Astrocyte (in vitro differentiated cells and primary cell): Measurements from ENCODE around the gene FER1L5.

ENCODE experiments used
- EZH2 ChIP-seq: IDR thresholded peaks from 2 replicates; pipeline ENCODE4 v1.6.1; 2012; ENCODE audit warnings: mild to moderate bottlenecking, low read length, inconsistent platforms; ENCODE audit not compliant: insufficient read depth
- TF ChIP-seq, protein P1 (sequence below): IDR thresholded peaks from 2 replicates; pipeline ENCODE4 v1.5.1; 2011; ENCODE audit warnings: low read depth, mild to moderate bottlenecking, inconsistent platforms, low read length, moderate library complexity; ENCODE audit not compliant: insufficient read depth

- TF ChIP-seq, protein P1, sequence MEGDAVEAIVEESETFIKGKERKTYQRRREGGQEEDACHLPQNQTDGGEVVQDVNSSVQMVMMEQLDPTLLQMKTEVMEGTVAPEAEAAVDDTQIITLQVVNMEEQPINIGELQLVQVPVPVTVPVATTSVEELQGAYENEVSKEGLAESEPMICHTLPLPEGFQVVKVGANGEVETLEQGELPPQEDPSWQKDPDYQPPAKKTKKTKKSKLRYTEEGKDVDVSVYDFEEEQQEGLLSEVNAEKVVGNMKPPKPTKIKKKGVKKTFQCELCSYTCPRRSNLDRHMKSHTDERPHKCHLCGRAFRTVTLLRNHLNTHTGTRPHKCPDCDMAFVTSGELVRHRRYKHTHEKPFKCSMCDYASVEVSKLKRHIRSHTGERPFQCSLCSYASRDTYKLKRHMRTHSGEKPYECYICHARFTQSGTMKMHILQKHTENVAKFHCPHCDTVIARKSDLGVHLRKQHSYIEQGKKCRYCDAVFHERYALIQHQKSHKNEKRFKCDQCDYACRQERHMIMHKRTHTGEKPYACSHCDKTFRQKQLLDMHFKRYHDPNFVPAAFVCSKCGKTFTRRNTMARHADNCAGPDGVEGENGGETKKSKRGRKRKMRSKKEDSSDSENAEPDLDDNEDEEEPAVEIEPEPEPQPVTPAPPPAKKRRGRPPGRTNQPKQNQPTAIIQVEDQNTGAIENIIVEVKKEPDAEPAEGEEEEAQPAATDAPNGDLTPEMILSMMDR: no peak
- TF ChIP-seq EZH2: no peak
These were observed 95.3 kb downstream of the FER1L5 start for GRCh38 chr2:96737831-96738230.
